Measurements from ENCODE around the gene CPA1. TPM values are rescaled to one million over a fixed set of nuclear protein-coding genes. Genes with fewer than 3 reads are reported as not detected.

CPA1 gene
- total RNA-seq, 1 experiment from 2014 or later: not detected

DNA sequence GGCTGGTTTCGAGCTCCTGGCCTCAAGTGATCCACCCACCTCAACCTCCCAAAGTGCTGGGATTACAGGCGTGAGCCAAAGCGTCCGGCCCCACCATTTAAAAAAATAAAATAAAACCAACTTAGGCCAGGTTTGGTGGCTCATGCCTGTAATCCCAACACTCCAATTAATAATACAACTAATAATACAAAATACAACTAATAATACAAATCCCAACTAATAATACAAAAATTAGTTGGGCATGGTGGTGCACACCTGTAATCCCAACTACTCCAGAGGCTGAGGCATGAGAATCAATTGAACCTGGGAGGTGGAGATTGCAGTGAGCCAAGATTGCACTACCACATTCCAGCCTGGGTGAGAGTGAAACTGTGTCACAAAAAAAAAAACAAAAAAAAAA, 32.9 kb downstream of the CPA1 start:
- Histone ChIP-seq H3K4me1 (ENCODE audit: low read length) (no peaks in the 10 kb centered on the region), H3K27ac (ENCODE audit: low read length) (no peak overlapping the region), H3K4me2 (ENCODE audit: low read depth, low read length, poor library complexity, severe bottlenecking) (no peak overlapping the region)

DNA sequence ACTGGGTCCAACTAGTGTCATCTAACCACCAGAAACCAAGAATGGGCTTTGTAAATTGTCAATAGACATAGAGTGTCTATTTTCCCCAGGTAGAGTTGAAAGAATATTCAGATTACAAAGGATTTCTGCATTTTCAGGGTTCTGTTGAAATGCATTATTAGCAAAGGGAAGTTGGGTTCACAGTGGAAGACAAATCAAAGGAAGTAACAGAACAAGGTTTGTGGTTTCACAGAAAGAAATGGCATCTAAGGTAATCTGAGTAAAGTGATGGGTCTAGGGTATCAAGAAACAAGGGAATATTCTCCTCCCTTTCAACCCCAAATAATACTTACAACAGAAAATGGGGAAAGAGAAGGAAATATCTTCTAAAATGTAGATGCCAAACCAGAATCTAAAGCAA, 34.7 kb downstream of the CPA1 start:
- Histone ChIP-seq H3K9ac (ENCODE audit: low read length) (no peak overlapping the region), H3K4me1 (ENCODE audit: low read length) (no peaks in the 10 kb centered on the region), H3K9me2 (replicated peaks; ENCODE audit: insufficient read depth, low read length) (no peaks in the 10 kb centered on the region), H3K79me2 (ENCODE audit: low read length) (no peaks in the 10 kb centered on the region), H3K9me3 (ENCODE audit: low read length) (no peaks in the 10 kb centered on the region), H3K4me3 (ENCODE audit: low read length) (no peak overlapping the region), H2AFZ (ENCODE audit: low read length) (no peak overlapping the region), H4K20me1 (ENCODE audit: insufficient read depth, low read depth, low read length) (no peaks in the 10 kb centered on the region), H3K27ac (ENCODE audit: low read length) (no peak overlapping the region), H3K36me3 (ENCODE audit: insufficient read depth, low read length) (no peaks in the 10 kb centered on the region), H3K27me3 (ENCODE audit: low read length) (no peaks in the 10 kb centered on the region), H3K4me2 (ENCODE audit: low read depth, low read length, poor library complexity, severe bottlenecking) (no peak overlapping the region)
- no peak for DNase-seq

More for the DNA sequence above, 32.9 kb downstream of the CPA1 start:
- Histone ChIP-seq H3K27me3 (ENCODE audit: low read length) (no peaks in the 10 kb centered on the region), H3K36me3 (ENCODE audit: insufficient read depth, low read length) (no peaks in the 10 kb centered on the region), H3K4me3 (ENCODE audit: low read length) (no peak overlapping the region), H3K79me2 (ENCODE audit: low read length) (no peaks in the 10 kb centered on the region), H3K9me2 (replicated peaks; ENCODE audit: insufficient read depth, low read length) (no peaks in the 10 kb centered on the region), H2AFZ (ENCODE audit: low read length) (no peak overlapping the region), H4K20me1 (ENCODE audit: insufficient read depth, low read depth, low read length) (no peaks in the 10 kb centered on the region), H3K9me3 (ENCODE audit: low read length) (no peaks in the 10 kb centered on the region), H3K9ac (ENCODE audit: low read length) (no peak overlapping the region)
- DNase-seq: no peak

DNA sequence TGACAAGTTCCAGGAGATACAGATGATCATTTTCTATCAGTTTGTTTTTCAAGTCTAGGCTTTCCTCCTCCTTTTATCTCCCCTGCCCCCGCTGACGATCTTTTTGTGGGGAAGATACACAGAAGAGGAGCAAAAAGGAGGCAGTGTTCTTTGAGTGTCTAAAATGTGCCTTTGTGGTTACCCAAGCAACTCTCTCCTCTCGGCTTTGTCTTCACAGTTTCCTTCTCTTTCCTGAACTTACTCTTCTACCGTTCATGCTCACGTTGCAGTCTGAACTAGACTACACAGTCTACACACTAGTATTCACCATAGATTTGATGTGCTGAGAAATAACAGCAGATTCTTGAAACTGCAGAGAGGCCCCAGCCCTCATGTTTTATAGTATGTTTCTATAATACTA, 36.9 kb downstream of the CPA1 start:
- no peaks in the 10 kb centered on the region for H3K79me2 ChIP-seq (ENCODE audit: low read length)
- no peaks in the 10 kb centered on the region for H3K27me3 ChIP-seq (ENCODE audit: low read length)
- no peaks in the 10 kb centered on the region for H3K4me1 ChIP-seq (ENCODE audit: low read length)
- no peak for DNase-seq
- H3K4me2 ChIP-seq (ENCODE audit: low read depth, low read length, poor library complexity, severe bottlenecking): no peak overlapping the region
- no peak overlapping the region for H2AFZ ChIP-seq (ENCODE audit: low read length)
- H3K9ac ChIP-seq (ENCODE audit: low read length): no peak overlapping the region
- H3K9me3 ChIP-seq (ENCODE audit: low read length): no peaks in the 10 kb centered on the region
- H3K9me2 ChIP-seq (replicated peaks; ENCODE audit: insufficient read depth, low read length): no peaks in the 10 kb centered on the region
- no peaks in the 10 kb centered on the region for H4K20me1 ChIP-seq (ENCODE audit: insufficient read depth, low read depth, low read length)
- no peaks in the 10 kb centered on the region for H3K36me3 ChIP-seq (ENCODE audit: insufficient read depth, low read length)
- no peak overlapping the region for H3K27ac ChIP-seq (ENCODE audit: low read length)
- H3K4me3 ChIP-seq (ENCODE audit: low read length): no peak overlapping the region

DNA sequence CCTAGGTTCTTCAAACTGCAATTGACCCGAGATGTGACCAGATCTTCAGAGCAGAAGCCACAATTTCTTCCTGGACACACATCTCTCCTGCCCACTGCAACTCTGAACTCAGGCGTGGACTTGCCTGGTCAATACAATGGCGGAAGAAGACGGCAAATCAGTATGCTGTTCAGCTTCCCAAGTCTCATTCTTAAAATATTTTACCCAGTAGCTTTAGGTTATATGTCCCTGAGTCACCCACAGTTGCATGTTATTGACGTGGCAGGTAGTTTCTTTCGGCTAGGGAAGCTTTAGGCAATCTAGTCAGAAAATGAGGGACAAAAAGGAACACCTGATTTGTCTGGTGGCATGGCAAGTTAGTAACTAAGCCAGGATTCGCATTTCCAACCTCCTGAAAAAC, 38.0 kb downstream of the CPA1 start:
- Histone ChIP-seq H3K9me3 (ENCODE audit: low read length) (no peaks in the 10 kb centered on the region), H3K27ac (ENCODE audit: low read length) (no peak overlapping the region)

DNA sequence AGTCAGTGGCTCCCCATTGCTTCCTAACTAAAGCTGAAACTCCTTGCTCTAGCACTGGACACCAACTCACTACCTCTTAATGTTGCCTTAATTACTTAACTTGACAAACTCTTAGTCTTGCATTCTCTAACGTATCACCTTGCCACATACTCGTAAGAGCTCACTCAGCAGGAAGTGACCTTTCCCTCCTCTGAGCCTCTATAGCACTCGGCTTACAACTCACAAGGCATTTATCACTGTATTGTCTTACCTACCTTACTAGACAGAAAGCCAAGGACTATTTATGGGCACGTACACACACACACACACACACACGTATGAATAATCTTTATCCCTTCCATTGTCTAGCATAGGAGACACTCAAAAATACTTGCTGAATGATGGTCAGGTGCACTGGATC, 39.4 kb downstream of the CPA1 start:
- no peak for DNase-seq
- Histone ChIP-seq H3K4me3 (ENCODE audit: low read length) (no peak overlapping the region), H2AFZ (ENCODE audit: low read length) (no peak overlapping the region), H3K27me3 (ENCODE audit: low read length) (no peaks in the 10 kb centered on the region), H3K9me3 (ENCODE audit: low read length) (no peaks in the 10 kb centered on the region), H3K27ac (ENCODE audit: low read length) (no peak overlapping the region), H4K20me1 (ENCODE audit: insufficient read depth, low read depth, low read length) (no peaks in the 10 kb centered on the region), H3K36me3 (ENCODE audit: insufficient read depth, low read length) (no peaks in the 10 kb centered on the region), H3K79me2 (ENCODE audit: low read length) (no peaks in the 10 kb centered on the region), H3K4me2 (ENCODE audit: low read depth, low read length, poor library complexity, severe bottlenecking) (no peak overlapping the region), H3K9me2 (replicated peaks; ENCODE audit: insufficient read depth, low read length) (no peaks in the 10 kb centered on the region), H3K9ac (ENCODE audit: low read length) (no peak overlapping the region), H3K4me1 (ENCODE audit: low read length) (no peaks in the 10 kb centered on the region)

More for the DNA sequence above, 38.0 kb downstream of the CPA1 start:
- Histone ChIP-seq H3K79me2 (ENCODE audit: low read length) (no peaks in the 10 kb centered on the region), H3K4me3 (ENCODE audit: low read length) (no peak overlapping the region), H3K9me2 (replicated peaks; ENCODE audit: insufficient read depth, low read length) (no peaks in the 10 kb centered on the region), H3K4me1 (ENCODE audit: low read length) (no peaks in the 10 kb centered on the region), H2AFZ (ENCODE audit: low read length) (no peak overlapping the region), H4K20me1 (ENCODE audit: insufficient read depth, low read depth, low read length) (no peaks in the 10 kb centered on the region), H3K27me3 (ENCODE audit: low read length) (no peaks in the 10 kb centered on the region), H3K9ac (ENCODE audit: low read length) (no peak overlapping the region), H3K4me2 (ENCODE audit: low read depth, low read length, poor library complexity, severe bottlenecking) (no peak overlapping the region), H3K36me3 (ENCODE audit: insufficient read depth, low read length) (no peaks in the 10 kb centered on the region)
- DNase-seq: no peak

DNA sequence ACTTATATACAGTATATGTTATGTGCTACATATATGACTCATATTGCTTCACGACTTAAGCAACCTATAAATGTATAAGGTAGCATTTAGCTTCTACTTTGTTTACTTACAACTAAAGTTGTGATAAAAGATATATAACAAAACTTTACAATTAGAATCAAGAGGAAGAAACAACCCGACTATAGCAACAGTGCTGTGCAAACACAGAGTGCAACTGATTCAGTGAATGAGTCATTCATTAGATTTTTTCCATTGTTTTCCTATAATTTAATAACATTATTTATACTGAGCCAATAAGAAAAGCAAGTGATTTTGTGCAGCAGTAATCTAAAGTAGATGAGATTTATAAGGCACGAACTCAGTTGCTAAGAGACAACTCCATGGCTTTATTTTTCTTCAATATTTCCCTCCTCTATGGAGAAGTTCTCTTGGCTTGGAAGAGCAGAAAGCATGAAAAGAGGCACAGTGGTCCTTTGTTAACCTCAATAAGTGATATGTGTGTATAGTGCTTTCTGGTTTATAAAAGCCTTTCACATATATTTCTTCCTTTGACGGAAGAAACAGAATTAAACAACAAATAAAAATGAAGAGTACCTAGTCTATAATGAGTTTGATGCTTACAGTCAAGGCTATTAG, 40.8 kb downstream of the CPA1 start:
- Histone ChIP-seq H2AFZ (ENCODE audit: low read length) (no peak overlapping the region), H3K79me2 (ENCODE audit: low read length) (no peaks in the 10 kb centered on the region), H3K4me2 (ENCODE audit: low read depth, low read length, poor library complexity, severe bottlenecking) (no peak overlapping the region), H3K9me3 (ENCODE audit: low read length) (no peaks in the 10 kb centered on the region), H3K36me3 (ENCODE audit: insufficient read depth, low read length) (no peaks in the 10 kb centered on the region), H3K4me3 (ENCODE audit: low read length) (no peak overlapping the region), H4K20me1 (ENCODE audit: insufficient read depth, low read depth, low read length) (no peaks in the 10 kb centered on the region), H3K9ac (ENCODE audit: low read length) (no peak overlapping the region), H3K27me3 (ENCODE audit: low read length) (no peaks in the 10 kb centered on the region), H3K9me2 (replicated peaks; ENCODE audit: insufficient read depth, low read length) (no peaks in the 10 kb centered on the region), H3K27ac (ENCODE audit: low read length) (no peak overlapping the region), H3K4me1 (ENCODE audit: low read length) (no peaks in the 10 kb centered on the region)
- no peak for DNase-seq

DNA sequence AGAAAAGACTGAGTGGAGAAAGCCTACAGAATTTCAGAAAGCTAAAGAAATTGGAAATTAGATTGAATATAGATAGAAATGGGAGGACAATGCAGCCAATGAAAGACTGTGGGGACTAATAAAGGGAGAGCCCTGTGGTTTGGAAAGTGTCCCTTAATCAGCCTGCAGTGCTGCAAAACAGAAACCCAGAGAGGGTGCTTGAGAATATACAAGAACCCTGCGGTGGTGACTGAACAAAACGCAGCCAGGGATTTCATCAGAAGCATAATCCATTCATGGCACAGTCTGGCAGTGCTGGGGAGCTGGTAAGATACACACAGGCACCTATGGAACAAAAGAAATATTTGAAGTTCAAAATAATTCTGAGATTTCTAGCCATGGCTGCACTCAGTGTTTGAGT, 41.4 kb downstream of the CPA1 start:
- no peak for DNase-seq
- H3K36me3 ChIP-seq (ENCODE audit: insufficient read depth, low read length): 0 out of 2 replicates have a peak, but pooled peaks cover under 1% of the 10 kb centered on the region

DNA sequence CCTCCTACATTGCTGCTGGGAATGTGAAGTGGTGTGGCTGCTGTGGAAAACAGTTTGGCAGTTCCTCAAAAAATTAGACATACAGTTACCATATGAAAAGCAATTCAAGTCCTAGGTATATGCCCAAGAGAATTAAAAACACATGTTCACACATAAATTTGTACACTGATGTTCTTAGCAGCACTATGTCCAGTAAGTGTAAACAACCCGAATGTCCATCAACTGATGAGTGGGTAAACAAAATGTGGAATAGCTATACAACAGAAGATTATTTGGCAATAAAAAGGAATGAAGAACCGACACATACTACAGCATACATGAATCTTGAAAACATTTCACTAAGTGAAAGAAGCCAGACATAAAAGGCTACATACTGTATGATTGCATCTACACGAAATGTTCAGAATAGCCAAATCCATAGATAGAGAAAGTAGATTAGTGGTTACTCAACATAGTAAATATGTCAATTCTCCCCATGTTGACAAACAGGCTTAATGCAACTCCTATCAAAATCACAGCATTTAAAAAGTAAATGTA, 43.3 kb downstream of the CPA1 start:
- H3K4me1 ChIP-seq (ENCODE audit: low read length): no peaks in the 10 kb centered on the region

More for the DNA sequence above, 41.4 kb downstream of the CPA1 start:
- Histone ChIP-seq H3K27ac (ENCODE audit: low read length) (no peak overlapping the region), H3K9ac (ENCODE audit: low read length) (no peak overlapping the region), H3K79me2 (ENCODE audit: low read length) (no peaks in the 10 kb centered on the region), H4K20me1 (ENCODE audit: insufficient read depth, low read depth, low read length) (no peaks in the 10 kb centered on the region), H3K4me3 (ENCODE audit: low read length) (no peak overlapping the region), H3K4me1 (ENCODE audit: low read length) (no peaks in the 10 kb centered on the region), H2AFZ (ENCODE audit: low read length) (no peak overlapping the region), H3K9me3 (ENCODE audit: low read length) (no peaks in the 10 kb centered on the region), H3K9me2 (replicated peaks; ENCODE audit: insufficient read depth, low read length) (no peaks in the 10 kb centered on the region), H3K27me3 (ENCODE audit: low read length) (no peaks in the 10 kb centered on the region), H3K4me2 (ENCODE audit: low read depth, low read length, poor library complexity, severe bottlenecking) (no peak overlapping the region)

More for the DNA sequence above, 43.3 kb downstream of the CPA1 start:
- no peaks in the 10 kb centered on the region for H3K9me3 ChIP-seq (ENCODE audit: low read length)
- H3K27me3 ChIP-seq (ENCODE audit: low read length): no peaks in the 10 kb centered on the region
- no peak for DNase-seq
- no peak overlapping the region for H3K4me2 ChIP-seq (ENCODE audit: low read depth, low read length, poor library complexity, severe bottlenecking)
- H3K9ac ChIP-seq (ENCODE audit: low read length): no peak overlapping the region
- H3K4me3 ChIP-seq (ENCODE audit: low read length): no peak overlapping the region
- no peak overlapping the region for H2AFZ ChIP-seq (ENCODE audit: low read length)
- H3K79me2 ChIP-seq (ENCODE audit: low read length): no peaks in the 10 kb centered on the region
- 0 out of 2 replicates have a peak, but pooled peaks cover 3% of the 10 kb centered on the region for H3K36me3 ChIP-seq (ENCODE audit: insufficient read depth, low read length)
- no peak overlapping the region for H3K27ac ChIP-seq (ENCODE audit: low read length)
- no peaks in the 10 kb centered on the region for H3K9me2 ChIP-seq (replicated peaks; ENCODE audit: insufficient read depth, low read length)
- no peaks in the 10 kb centered on the region for H4K20me1 ChIP-seq (ENCODE audit: insufficient read depth, low read depth, low read length)
